ENCODE data around the gene OR1I1.

OR1I1 gene

GRCh38 chr19:15137777-15138176, 55.8 kb downstream of the OR1I1 start:
- Histone ChIP-seq H3K9me3 (replicated peaks; ENCODE audit: low read length) (peaks cover 9% of the 10 kb centered on the region), H3K36me3 (ENCODE audit: insufficient read depth, low read length) (no peaks in the 10 kb centered on the region), H3K4me3 (ENCODE audit: low read length) (no peak overlapping the region), H3K9ac (ENCODE audit: low read depth, low read length) (no peak overlapping the region), H3K4me1 (ENCODE audit: control insufficient read depth, insufficient read depth, low read length) (no peaks in the 10 kb centered on the region), H3K27me3 (ENCODE audit: control insufficient read depth, insufficient read depth, low read length) (peaks cover 2% of the 10 kb centered on the region), H3K4me2 (ENCODE audit: low read length) (no peak overlapping the region)

GRCh38 chr19:15138427-15138826, 56.4 kb downstream of the OR1I1 start:
- no peak overlapping the region for H3K4me3 ChIP-seq (ENCODE audit: low read length)
- H3K9me3 ChIP-seq (replicated peaks; ENCODE audit: low read length): peaks cover 9% of the 10 kb centered on the region
- H3K36me3 ChIP-seq (ENCODE audit: insufficient read depth, low read length): no peaks in the 10 kb centered on the region
- peaks cover 3% of the 10 kb centered on the region for H3K27me3 ChIP-seq (ENCODE audit: control insufficient read depth, insufficient read depth, low read length)
- H3K4me2 ChIP-seq (ENCODE audit: low read length): no peak overlapping the region
- H3K9ac ChIP-seq (ENCODE audit: low read depth, low read length): no peak overlapping the region
- no peaks in the 10 kb centered on the region for H3K4me1 ChIP-seq (ENCODE audit: control insufficient read depth, insufficient read depth, low read length)

- Histone ChIP-seq H3K9me3 (replicated peaks; ENCODE audit: low read length) (peaks cover 9% of the 10 kb centered on the region), H3K9ac (ENCODE audit: low read depth, low read length) (no peak overlapping the region), H3K4me2 (ENCODE audit: low read length) (no peak overlapping the region), H3K4me1 (ENCODE audit: control insufficient read depth, insufficient read depth, low read length) (no peaks in the 10 kb centered on the region), H3K36me3 (ENCODE audit: insufficient read depth, low read length) (no peaks in the 10 kb centered on the region), H3K4me3 (ENCODE audit: low read length) (no peak overlapping the region), H3K27me3 (ENCODE audit: control insufficient read depth, insufficient read depth, low read length) (peaks cover 3% of the 10 kb centered on the region)
These were observed 59.1 kb downstream of the OR1I1 start for GRCh38 chr19:15141143-15141542.

GRCh38 chr19:15142313-15142712, 60.3 kb downstream of the OR1I1 start:
- Histone ChIP-seq H3K4me1 (ENCODE audit: control insufficient read depth, insufficient read depth, low read length) (no peaks in the 10 kb centered on the region), H3K9me3 (replicated peaks; ENCODE audit: low read length) (peaks cover 9% of the 10 kb centered on the region), H3K36me3 (ENCODE audit: insufficient read depth, low read length) (no peaks in the 10 kb centered on the region), H3K27me3 (ENCODE audit: control insufficient read depth, insufficient read depth, low read length) (peaks cover 3% of the 10 kb centered on the region), H3K4me3 (ENCODE audit: low read length) (no peak overlapping the region), H3K4me2 (ENCODE audit: low read length) (no peak overlapping the region), H3K9ac (ENCODE audit: low read depth, low read length) (no peak overlapping the region)

Measured in skeletal muscle satellite cell (primary cell).